ENCODE data around the gene RAB36. TPM values are rescaled to one million over a fixed set of nuclear protein-coding genes. Genes with fewer than 3 reads are reported as not detected.

Gene RAB36
- total RNA-seq, 1 experiment from 2014 or later: 1.8 TPM

DNA sequence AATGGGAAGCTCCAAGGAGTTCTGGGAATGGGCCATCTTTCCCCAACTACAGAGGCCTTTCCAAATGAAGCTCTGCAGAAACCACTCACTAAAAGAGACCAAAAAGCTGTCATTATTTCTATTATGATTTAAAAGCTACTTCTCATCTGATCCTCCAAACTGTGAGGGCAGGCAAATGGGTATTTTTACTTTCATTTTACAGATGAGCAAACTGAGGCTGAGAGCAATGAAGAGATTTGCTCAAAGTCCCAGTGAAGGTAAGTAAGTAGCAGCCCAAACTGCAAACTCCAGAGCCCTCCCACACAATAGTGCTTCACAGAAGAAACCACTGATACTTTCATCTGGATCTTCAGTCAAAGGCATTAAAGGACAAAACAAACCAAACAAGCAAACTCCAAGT lies 4.9 kb upstream of the RAB36 start:
- peaks cover 12% of the 10 kb centered on the region for H3K27me3 Mint-ChIP-seq (ENCODE audit: low read depth)
- no peak overlapping the region for H3K4me3 Mint-ChIP-seq
- ATAC-seq (no peak), DNase-seq (ENCODE audit: low spot score) (no peak)
- no peak for TF ChIP-seq PRRX2 (CRISPR knock-in tag; IDR thresholded peaks at IDR 0.05)
- no peak for TF ChIP-seq CBFB (CRISPR knock-in tag; IDR thresholded peaks at IDR 0.05; ENCODE audit: low read depth)
- TF ChIP-seq, protein P1, sequence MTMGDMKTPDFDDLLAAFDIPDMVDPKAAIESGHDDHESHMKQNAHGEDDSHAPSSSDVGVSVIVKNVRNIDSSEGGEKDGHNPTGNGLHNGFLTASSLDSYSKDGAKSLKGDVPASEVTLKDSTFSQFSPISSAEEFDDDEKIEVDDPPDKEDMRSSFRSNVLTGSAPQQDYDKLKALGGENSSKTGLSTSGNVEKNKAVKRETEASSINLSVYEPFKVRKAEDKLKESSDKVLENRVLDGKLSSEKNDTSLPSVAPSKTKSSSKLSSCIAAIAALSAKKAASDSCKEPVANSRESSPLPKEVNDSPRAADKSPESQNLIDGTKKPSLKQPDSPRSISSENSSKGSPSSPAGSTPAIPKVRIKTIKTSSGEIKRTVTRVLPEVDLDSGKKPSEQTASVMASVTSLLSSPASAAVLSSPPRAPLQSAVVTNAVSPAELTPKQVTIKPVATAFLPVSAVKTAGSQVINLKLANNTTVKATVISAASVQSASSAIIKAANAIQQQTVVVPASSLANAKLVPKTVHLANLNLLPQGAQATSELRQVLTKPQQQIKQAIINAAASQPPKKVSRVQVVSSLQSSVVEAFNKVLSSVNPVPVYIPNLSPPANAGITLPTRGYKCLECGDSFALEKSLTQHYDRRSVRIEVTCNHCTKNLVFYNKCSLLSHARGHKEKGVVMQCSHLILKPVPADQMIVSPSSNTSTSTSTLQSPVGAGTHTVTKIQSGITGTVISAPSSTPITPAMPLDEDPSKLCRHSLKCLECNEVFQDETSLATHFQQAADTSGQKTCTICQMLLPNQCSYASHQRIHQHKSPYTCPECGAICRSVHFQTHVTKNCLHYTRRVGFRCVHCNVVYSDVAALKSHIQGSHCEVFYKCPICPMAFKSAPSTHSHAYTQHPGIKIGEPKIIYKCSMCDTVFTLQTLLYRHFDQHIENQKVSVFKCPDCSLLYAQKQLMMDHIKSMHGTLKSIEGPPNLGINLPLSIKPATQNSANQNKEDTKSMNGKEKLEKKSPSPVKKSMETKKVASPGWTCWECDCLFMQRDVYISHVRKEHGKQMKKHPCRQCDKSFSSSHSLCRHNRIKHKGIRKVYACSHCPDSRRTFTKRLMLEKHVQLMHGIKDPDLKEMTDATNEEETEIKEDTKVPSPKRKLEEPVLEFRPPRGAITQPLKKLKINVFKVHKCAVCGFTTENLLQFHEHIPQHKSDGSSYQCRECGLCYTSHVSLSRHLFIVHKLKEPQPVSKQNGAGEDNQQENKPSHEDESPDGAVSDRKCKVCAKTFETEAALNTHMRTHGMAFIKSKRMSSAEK (CRISPR knock-in tag; IDR thresholded peaks at IDR 0.05; ENCODE audit: borderline replicate concordance): no peak
- H3K36me3 Mint-ChIP-seq: no peaks in the 10 kb centered on the region
- CTCF ChIA-PET: interaction anchor here (1.9 to 5.5 kb wide), 3 partner anchors 12 to 181 kb away, joined by 9 to 40 read pairs (median 13); no protein-coding TSS in a partner anchor
- H3K4me1 Mint-ChIP-seq: peaks cover 28% of the 10 kb centered on the region
- no peaks in the 10 kb centered on the region for H3K9me3 Mint-ChIP-seq
- POLR2A ChIA-PET: interaction anchor here (0.7 kb wide), 1 partner anchor 12 kb away, joined by 4 read pairs; no protein-coding TSS in a partner anchor
- H3K27ac Mint-ChIP-seq: no peak overlapping the region

DNA sequence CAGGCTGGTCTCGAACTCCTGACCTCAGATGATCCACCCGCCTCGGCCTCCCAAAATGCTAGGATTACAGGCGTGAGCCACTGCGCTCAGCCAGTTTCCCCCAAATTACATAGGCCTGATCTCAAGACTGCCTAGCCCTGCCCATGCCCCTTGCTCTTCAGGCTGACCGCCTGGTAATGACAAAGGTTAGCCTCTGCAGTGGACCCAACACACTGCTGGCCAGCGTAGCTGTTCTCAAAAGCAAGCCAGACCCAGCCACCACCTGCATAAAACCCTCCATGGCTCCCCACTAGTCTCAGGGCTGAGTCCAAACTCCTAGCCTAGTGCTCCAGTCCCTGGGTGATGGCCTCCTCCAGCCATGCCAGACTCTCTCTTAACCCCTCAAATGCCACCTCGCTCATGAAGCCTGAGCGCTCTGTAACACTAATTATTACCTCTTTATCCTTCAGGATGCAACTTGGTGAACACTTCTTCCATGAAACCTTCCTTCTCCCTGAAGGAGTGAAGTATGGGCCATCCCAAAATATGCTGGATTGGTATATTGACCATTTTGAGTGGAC lies 2.7 kb upstream of the RAB36 start:
- H3K4me1 Mint-ChIP-seq: peaks cover 27% of the 10 kb centered on the region

More for the DNA sequence above, 2.7 kb upstream of the RAB36 start:
- POLR2A ChIA-PET: no interaction called here
- TF ChIP-seq PRRX2 (CRISPR knock-in tag; IDR thresholded peaks at IDR 0.05): no peak
- no peak for TF ChIP-seq SMAD4 (CRISPR knock-in tag; IDR thresholded peaks at IDR 0.05)
- no peak for TF ChIP-seq ZNF232 (CRISPR knock-in tag; IDR thresholded peaks at IDR 0.05)
- TF ChIP-seq, protein P2, sequence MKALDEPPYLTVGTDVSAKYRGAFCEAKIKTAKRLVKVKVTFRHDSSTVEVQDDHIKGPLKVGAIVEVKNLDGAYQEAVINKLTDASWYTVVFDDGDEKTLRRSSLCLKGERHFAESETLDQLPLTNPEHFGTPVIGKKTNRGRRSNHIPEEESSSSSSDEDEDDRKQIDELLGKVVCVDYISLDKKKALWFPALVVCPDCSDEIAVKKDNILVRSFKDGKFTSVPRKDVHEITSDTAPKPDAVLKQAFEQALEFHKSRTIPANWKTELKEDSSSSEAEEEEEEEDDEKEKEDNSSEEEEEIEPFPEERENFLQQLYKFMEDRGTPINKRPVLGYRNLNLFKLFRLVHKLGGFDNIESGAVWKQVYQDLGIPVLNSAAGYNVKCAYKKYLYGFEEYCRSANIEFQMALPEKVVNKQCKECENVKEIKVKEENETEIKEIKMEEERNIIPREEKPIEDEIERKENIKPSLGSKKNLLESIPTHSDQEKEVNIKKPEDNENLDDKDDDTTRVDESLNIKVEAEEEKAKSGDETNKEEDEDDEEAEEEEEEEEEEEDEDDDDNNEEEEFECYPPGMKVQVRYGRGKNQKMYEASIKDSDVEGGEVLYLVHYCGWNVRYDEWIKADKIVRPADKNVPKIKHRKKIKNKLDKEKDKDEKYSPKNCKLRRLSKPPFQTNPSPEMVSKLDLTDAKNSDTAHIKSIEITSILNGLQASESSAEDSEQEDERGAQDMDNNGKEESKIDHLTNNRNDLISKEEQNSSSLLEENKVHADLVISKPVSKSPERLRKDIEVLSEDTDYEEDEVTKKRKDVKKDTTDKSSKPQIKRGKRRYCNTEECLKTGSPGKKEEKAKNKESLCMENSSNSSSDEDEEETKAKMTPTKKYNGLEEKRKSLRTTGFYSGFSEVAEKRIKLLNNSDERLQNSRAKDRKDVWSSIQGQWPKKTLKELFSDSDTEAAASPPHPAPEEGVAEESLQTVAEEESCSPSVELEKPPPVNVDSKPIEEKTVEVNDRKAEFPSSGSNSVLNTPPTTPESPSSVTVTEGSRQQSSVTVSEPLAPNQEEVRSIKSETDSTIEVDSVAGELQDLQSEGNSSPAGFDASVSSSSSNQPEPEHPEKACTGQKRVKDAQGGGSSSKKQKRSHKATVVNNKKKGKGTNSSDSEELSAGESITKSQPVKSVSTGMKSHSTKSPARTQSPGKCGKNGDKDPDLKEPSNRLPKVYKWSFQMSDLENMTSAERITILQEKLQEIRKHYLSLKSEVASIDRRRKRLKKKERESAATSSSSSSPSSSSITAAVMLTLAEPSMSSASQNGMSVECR (CRISPR knock-in tag; IDR thresholded peaks at IDR 0.05; ENCODE audit: borderline replicate concordance): no peak
- no peak for TF ChIP-seq ZNF138 (CRISPR knock-in tag; conservative IDR thresholded peaks at IDR 0.05)
- TF ChIP-seq NFATC4 (CRISPR knock-in tag; IDR thresholded peaks at IDR 0.05): no peak
- TF ChIP-seq, protein P3, sequence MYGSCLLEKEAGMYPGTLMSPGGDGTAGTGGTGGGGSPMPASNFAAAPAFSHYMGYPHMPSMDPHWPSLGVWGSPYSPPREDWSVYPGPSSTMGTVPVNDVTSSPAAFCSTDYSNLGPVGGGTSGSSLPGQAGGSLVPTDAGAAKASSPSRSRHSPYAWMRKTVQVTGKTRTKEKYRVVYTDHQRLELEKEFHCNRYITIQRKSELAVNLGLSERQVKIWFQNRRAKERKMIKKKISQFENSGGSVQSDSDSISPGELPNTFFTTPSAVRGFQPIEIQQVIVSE (CRISPR knock-in tag; IDR thresholded peaks at IDR 0.05; ENCODE audit: borderline replicate concordance): no peak
- TF ChIP-seq, protein P4, sequence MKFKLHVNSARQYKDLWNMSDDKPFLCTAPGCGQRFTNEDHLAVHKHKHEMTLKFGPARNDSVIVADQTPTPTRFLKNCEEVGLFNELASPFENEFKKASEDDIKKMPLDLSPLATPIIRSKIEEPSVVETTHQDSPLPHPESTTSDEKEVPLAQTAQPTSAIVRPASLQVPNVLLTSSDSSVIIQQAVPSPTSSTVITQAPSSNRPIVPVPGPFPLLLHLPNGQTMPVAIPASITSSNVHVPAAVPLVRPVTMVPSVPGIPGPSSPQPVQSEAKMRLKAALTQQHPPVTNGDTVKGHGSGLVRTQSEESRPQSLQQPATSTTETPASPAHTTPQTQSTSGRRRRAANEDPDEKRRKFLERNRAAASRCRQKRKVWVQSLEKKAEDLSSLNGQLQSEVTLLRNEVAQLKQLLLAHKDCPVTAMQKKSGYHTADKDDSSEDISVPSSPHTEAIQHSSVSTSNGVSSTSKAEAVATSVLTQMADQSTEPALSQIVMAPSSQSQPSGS (CRISPR knock-in tag; IDR thresholded peaks at IDR 0.05; ENCODE audit: borderline replicate concordance, low read depth): no peak
- TF ChIP-seq, protein P5, sequence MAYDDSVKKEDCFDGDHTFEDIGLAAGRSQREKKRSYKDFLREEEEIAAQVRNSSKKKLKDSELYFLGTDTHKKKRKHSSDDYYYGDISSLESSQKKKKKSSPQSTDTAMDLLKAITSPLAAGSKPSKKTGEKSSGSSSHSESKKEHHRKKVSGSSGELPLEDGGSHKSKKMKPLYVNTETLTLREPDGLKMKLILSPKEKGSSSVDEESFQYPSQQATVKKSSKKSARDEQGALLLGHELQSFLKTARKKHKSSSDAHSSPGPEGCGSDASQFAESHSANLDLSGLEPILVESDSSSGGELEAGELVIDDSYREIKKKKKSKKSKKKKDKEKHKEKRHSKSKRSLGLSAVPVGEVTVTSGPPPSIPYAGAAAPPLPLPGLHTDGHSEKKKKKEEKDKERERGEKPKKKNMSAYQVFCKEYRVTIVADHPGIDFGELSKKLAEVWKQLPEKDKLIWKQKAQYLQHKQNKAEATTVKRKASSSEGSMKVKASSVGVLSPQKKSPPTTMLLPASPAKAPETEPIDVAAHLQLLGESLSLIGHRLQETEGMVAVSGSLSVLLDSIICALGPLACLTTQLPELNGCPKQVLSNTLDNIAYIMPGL (CRISPR knock-in tag; IDR thresholded peaks at IDR 0.05): no peak
- ATAC-seq: no peak
- no peak for DNase-seq (ENCODE audit: low spot score)
- Mint-ChIP-seq H3K27me3 (ENCODE audit: low read depth) (peaks cover 32% of the 10 kb centered on the region), H3K9me3 (no peaks in the 10 kb centered on the region), H3K36me3 (no peaks in the 10 kb centered on the region), H3K27ac (0 out of 2 replicates have a peak overlapping the region, but pooled peaks have one; percentile 14), H3K4me3 (peak overlapping the region; percentile 54)
- CTCF ChIA-PET: interaction anchor here (1.0 to 5.5 kb wide), 7 partner anchors 14 to 183 kb away, joined by 3 to 40 read pairs (median 6); no protein-coding TSS in a partner anchor
